Tracheal epithelial cell (primary cell): ENCODE measurements around the gene NRIP3. TPM values are rescaled to one million over a fixed set of nuclear protein-coding genes. Genes with fewer than 3 reads are reported as not detected.

Source experiments
- total RNA-seq: library from RNA; depleted of rRNA; stranded (reverse); fragments of >200 nt; gene quantifications from 2 replicates; pipeline ENCODE4 v1.2.1, GENCODE V29; 2014

Gene NRIP3
- 1.5 and 4.1 TPM in 2 replicates for total RNA-seq

GRCh38 chr11:9003573-9004182, at the start of gene NRIP3:
NRIP3 (minus strand) TSS chr11:9004001; CDS start chr11:9003935, 66 bp downstream.

DNA sequence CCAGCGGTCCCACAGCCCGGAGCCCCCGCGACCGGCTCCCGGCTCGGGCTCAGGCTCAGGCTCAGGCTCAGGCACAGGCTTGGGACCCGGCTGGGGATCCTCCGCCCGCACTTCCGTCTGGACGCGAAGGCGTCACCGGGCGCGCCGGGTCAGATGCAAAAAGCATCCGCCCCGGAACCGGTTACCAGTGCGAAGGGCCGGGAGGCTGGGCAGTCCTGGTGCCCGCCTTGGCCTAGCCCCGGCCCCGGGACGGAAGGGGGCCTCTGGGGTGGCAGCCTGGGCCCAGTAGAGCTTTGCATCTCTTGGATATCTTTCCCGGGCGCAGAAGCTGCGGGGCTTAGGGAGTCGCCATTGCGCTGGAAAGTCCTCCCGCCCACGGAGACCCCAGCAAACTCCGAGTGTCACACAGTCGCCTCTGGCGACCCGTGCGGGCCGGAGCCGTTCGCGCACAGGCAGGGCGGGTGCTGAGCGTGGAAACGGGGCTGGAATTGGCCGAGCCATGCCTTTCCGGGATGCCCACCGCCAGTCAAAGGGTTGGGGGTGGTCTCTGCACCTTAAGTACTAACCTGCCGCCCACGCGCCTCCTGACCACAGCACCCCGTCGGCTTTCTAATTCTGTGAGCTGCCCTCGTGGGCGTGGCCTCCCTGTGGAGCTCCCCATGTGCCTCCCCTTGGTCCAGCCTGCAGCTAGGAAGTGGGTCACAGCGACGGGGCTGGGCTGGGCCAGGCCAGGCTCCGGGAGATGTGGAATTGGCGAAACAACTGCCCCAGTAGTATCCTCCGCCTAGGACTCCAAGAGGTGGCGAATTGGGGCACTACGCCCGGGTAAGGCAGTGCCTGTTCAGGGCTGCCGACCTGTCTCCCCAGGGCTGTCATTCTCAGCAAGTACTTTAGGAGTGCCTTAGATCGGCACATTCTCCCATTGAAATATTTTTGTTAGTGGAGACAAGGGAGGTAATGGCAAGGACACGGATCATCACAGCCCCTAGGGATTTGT, 39.2 kb downstream of the NRIP3 start, which contains the start of gene TMEM9B:
TMEM9B (minus strand) TSS at position 119 of the 997 bp plus-strand sequence. CDS start 129 bp downstream, outside the sequence.

DNA sequence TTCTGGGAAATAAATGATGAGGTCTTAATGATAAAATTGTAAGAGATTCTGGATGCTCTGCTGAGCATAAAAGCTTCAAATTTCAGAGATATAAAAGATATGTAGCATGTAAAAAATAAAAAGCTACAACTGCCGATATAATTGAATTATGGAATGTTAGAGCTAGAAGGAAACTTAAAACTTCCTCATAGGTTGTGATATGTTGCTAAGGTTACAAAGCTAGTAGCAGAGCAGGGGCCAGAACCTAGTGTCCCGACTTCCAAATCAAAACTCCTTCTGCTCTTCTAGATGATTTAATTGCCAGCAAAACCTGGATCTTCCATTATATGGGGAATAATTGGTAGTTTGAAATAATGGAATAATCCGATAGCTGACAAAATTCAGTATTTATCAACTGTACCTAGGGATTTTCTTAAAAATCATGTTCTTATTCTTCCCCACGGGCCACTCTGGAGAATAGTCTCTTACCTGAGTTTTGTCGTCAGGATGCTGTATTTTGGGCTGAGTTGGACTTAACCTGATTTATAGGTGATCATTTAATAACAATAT, 61.2 kb downstream of the NRIP3 start, which contains the start of gene ASCL3:
ASCL3 (minus strand) TSS at position 499 of the 549 bp plus-strand sequence. CDS start 4,855 bp downstream, outside the sequence.

GRCh38 chr11:8932564-8933180, 71.1 kb downstream of the NRIP3 start, which contains the start of gene C11orf16:
C11orf16 (minus strand) TSS chr11:8932947; CDS start chr11:8932308, 639 bp downstream.

Other genes starting within 250 kb of the NRIP3 start
- gene AKIP1, start 92.8 kb downstream of the NRIP3 start, total RNA-seq: 30.7 and 30.8 TPM in 2 replicates
- not detected in 2 replicates for gene C11orf16, start 71.1 kb downstream of the NRIP3 start, total RNA-seq
- not detected in 2 replicates for gene ASCL3, start 61.0 kb downstream of the NRIP3 start, total RNA-seq
- gene TMEM9B, start 39.6 kb downstream of the NRIP3 start, total RNA-seq: 34.2 and 52.2 TPM in 2 replicates
- not detected in 2 replicates for gene SCUBE2, start 87.6 kb upstream of the NRIP3 start, total RNA-seq